Heart left ventricle (tissue), 16 donors: ENCODE measurements around the gene PBX1. TPM values are rescaled to one million over a fixed set of nuclear protein-coding genes. Genes with fewer than 3 reads are reported as not detected.

Experiments used
- ATAC-seq, 4 donors: fragments of 200-7000 bp; cut with Tn5 transposase; one replicate each; pipeline ENCODE4 v1.9.1; 2020 to 2022; ENCODE audit warnings: moderate library complexity in 4 of 4, mild to moderate bottlenecking in 3 of 4, moderate number of reproducible peaks in 1 of 4
- DNase-seq, 5 donors: peaks; one replicate each; pipeline ENCODE4 v3.0.0-alpha.2; 2020
- H3K27ac ChIP-seq, 12 donors: fragments of 200-600 bp; sonication (generic) in 4 of 12; one replicate each; pipeline versions ENCODE4 v1.5.0 to v1.8.0; 2016 to 2022; ENCODE audit warnings: mild to moderate bottlenecking in 2 of 12
- H3K27me3 ChIP-seq, 9 donors: fragments of 200-600 bp; sonication (generic) in 2 of 9; one replicate each; pipeline versions ENCODE4 v1.5.1 to v1.8.0; 2016 to 2022; ENCODE audit warnings: mild to moderate bottlenecking in 3 of 9
- H3K36me3 ChIP-seq, 9 donors: fragments of 200-600 bp; sonication (generic) in 2 of 9; one replicate each; pipeline versions ENCODE4 v1.5.0 to v1.8.0; 2018 to 2022; ENCODE audit warnings: mild to moderate bottlenecking in 2 of 9
- H3K4me1 ChIP-seq, 12 donors: fragments of 200-600 bp; sonication (generic) in 4 of 12; one replicate each; pipeline versions ENCODE4 v1.5.0 to v1.8.0; 2016 to 2022; ENCODE audit warnings: mild to moderate bottlenecking in 3 of 12
- H3K4me3 ChIP-seq, 12 donors: fragments of 200-600 bp; sonication (generic) in 4 of 12; one replicate each; pipeline versions ENCODE4 v1.5.0 to v1.8.0; 2017 to 2022; ENCODE audit warnings: mild to moderate bottlenecking in 9 of 12, moderate library complexity in 4 of 12
- H3K9me3 ChIP-seq, 12 donors: fragments of 200-600 bp; sonication (generic) in 4 of 12; one replicate each; pipeline versions ENCODE4 v1.5.0 to v1.8.0; 2016 to 2022; ENCODE audit warnings: mild to moderate bottlenecking in 1 of 12
- POLR2A ChIP-seq, 2 donors: fragments of 450-650 bp; IDR thresholded peaks; one replicate each; pipeline ENCODE4 v1.6.1; 2017; ENCODE audit warnings: antibody characterized with exemption in 2 of 2, mild to moderate bottlenecking in 2 of 2, moderate library complexity in 2 of 2
- WGBS, 4 donors: extraction: QIAGEN DNeasy Blood & Tissue Kit in 2 of 4; methylation state at CpG; one replicate each; pipeline versions ENCODE4 v1.1.5 to v1.1.7; 2013 to 2018; 5-methylcytosine and 5-hydroxymethylcytosine counted together
- intact Hi-C, 10 donors: fragments of 100-400 bp; cut with DNase I; formaldehyde crosslinking; loops; one replicate each; pipeline versions ENCODE4 v1.11.1 to v1.14.2; 2022
- polyA plus RNA-seq, 2 donors: library from polyadenylated mRNA; stranded (reverse); fragments of 200-250 nt; gene quantifications; one replicate each; pipeline ENCODE4 v1.2.3, GENCODE V29; 2013
- total RNA-seq, 9 donors: library from RNA; depleted of rRNA in 2 of 9; stranded (reverse); fragments of >200 nt in 2 of 9; fragmentation: NEBNext Ultra II Directional in 3 of 9; extraction: Animal tissue kit (Norgen Biotek cat#: 25700) in 3 of 9; gene quantifications; one replicate each; pipeline versions ENCODE4 v1.1.0 to v1.2.4, GENCODE V29; 2016 to 2023
- TF ChIP-seq, protein P1 (sequence below), 12 donors: fragments of 200-600 bp; sonication (generic) in 4 of 12; IDR thresholded peaks; one replicate each; pipeline versions ENCODE4 v1.5.0 to v1.8.0; 2018 to 2022; ENCODE audit warnings: antibody characterized with exemption in 12 of 12, mild to moderate bottlenecking in 5 of 12
- donor health status: ischemic (EF 13 %, LVEDD 7.1; RV severe dilation, severe dysfunction).
- donor health status: healthy with polysubstance abuse.
- donor health status: DM: no; HTN: yes; CAD: no.
- donor health status: DM: no; HTN: no; CAD: no.
- donor health status: ischemic (EF 25% LVEDD 6.9; RV normal size, moderate dysfunction).
- donor health status: ischemic (EF 25% LVEDD 5.7; RV mildly dilated, moderate dysfunction).
- donor health status: healthy.
- donor health status: DM: yes; HTN: yes; CAD: no.
- donor health status: ischemic (EF 35%, LVEDD 5.7; RV mildly dilated, moderate dysfunction).
- donor health status: nonischemic (EF 11% LVEDD 7.7; RV severe dilation, severe dysfunction).
- donor health status: DM: yes; HTN: yes; CAD: no.
- donor health status: PGD.
- donor health status: ischemic (EF 29% LVEDD 5.4; RV normal size, mild dysfunction).
- donor health status: nonischemic (EF 23%, LVEDD 6.1; RV moderate dilation, normal function).

Gene PBX1
- total and polyA plus RNA-seq, 11 donors = 15.2 to 78.2 (median 59.1) TPM

DNA sequence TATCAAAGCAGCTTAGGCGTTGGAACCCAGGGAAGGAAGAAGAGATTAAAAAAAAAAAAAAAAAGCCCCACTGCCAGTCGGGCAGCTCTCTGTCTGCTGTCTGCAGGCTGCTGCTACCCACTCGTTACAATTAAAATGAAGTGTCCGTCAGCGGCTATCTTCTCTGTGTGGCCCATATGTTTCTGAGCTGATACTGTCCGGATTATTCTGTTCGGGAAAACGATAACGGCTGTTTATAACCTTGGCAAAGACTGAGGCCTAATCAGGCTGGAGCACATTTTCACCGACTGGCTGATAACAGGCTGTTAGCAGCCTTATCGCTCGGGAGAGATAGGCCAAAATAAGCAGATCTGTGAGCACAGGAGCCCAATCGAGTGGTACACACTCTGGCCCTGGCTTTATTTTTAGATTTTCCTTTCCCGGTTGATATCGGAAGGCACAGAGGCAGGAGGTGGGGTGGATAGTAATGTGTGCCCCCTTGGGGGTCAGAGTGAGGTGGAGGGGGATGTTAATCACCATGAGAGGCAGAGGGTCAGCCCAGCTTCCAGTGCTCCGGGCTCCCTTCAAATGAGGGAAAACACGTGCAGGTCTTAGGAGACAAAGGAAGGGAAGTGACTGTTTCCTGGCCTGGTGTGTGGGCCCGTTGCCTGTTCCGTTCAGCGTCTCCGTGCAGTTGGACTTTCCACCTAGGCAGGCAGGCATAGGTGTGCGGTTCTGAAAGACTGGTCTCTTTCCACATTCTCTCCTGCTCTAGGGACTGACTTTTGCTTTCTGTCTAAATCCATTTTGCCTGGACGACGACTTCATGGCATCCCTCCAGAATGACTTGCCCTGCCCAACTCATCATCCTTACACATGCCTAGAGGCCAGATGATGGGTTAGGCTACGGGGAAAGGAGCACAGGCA is 153.4 kb downstream of the PBX1 start:
- intact Hi-C loops = loop anchor here in 4 of 10 donors (5.0 to 10.0 kb wide), 4 partner anchors 35 to 155 kb away; partner anchors contain the start of gene PBX1 (in 1 of the 4)

DNA sequence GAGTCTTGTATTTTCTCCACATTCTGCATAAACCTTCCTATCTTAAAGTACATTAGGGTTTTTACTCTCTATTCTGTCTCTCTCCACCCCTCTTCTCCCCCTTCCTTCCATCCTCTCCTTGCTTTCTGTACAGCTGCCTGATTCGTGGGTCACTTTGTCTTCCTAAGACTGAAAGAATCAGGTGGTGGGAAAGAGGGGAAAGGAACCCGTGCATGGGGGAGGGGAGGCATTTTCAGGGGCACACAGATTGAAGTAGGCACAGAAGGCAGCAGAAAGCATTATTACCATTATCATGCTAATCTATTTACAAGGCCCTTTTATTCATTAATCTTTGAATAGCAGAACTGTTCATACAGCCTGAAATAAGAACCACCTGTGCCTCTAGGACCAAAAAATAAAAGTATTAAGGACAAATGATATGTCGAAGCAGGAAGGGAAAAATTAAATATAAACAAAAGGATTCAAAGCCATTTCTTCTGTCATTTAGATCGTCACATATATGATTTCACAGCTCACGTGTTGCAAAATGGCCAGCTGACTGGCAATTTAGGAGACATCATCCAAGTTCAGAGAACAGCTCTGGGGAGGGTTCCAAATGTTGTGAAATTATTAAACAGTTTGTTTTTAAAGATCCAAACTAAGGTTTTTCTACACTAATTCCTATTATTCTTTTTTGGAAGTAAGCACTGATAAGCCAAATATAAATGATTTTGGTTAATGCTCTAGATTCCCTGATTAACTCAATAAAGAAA is 154.6 kb downstream of the PBX1 start:
- intact Hi-C loops = loop anchor here in 4 of 10 donors (5.0 to 10.0 kb wide), 4 partner anchors 34 to 156 kb away; partner anchors contain the start of gene PBX1 (in 1 of the 4)
- no peak for ATAC-seq
- WGBS, 4 donors = 57 to 74% (median 71%) methylated on average over 5 of the region's 5 CpGs
- Histone ChIP-seq H3K27ac (peak overlapping the region in 8 of 12 donors; percentile 16 to 76 (median 68)), H3K4me1 (peaks cover 0 to 75% (median 42%) of the 10 kb centered on the region in 12 donors), H3K36me3 (no peaks in the 10 kb centered on the region), H3K9me3 (no peaks in the 10 kb centered on the region), H3K4me3 (no peak overlapping the region), H3K27me3 (no peaks in the 10 kb centered on the region)
- DNase-seq = no peak
- TF ChIP-seq, protein P1, sequence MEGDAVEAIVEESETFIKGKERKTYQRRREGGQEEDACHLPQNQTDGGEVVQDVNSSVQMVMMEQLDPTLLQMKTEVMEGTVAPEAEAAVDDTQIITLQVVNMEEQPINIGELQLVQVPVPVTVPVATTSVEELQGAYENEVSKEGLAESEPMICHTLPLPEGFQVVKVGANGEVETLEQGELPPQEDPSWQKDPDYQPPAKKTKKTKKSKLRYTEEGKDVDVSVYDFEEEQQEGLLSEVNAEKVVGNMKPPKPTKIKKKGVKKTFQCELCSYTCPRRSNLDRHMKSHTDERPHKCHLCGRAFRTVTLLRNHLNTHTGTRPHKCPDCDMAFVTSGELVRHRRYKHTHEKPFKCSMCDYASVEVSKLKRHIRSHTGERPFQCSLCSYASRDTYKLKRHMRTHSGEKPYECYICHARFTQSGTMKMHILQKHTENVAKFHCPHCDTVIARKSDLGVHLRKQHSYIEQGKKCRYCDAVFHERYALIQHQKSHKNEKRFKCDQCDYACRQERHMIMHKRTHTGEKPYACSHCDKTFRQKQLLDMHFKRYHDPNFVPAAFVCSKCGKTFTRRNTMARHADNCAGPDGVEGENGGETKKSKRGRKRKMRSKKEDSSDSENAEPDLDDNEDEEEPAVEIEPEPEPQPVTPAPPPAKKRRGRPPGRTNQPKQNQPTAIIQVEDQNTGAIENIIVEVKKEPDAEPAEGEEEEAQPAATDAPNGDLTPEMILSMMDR (IDR thresholded peaks at IDR 0.05) = no peak
- no peak for TF ChIP-seq POLR2A (IDR thresholded peaks at IDR 0.05)

More for the DNA sequence above, 153.4 kb downstream of the PBX1 start:
- peaks cover 3 to 83% (median 48%) of the 10 kb centered on the region in 12 donors for H3K4me1 ChIP-seq
- H3K27me3 ChIP-seq = no peaks in the 10 kb centered on the region
- no peaks in the 10 kb centered on the region for H3K36me3 ChIP-seq
- 17 to 20% (median 18%) methylated on average over 23 to 25 of the region's 25 CpGs for WGBS, 4 donors
- H3K4me3 ChIP-seq = no peak overlapping the region
- ATAC-seq = peak; percentile 66 to 94 (median 70)
- H3K9me3 ChIP-seq = no peaks in the 10 kb centered on the region
- DNase-seq = peak in 4 of 5 donors; percentile 27 to 47 (median 41)
- peak overlapping the region; percentile 45 to 82 (median 70) for H3K27ac ChIP-seq
- TF ChIP-seq, protein P1 (IDR thresholded peaks at IDR 0.05) = no peak
- no peak for TF ChIP-seq POLR2A (IDR thresholded peaks at IDR 0.05)

DNA sequence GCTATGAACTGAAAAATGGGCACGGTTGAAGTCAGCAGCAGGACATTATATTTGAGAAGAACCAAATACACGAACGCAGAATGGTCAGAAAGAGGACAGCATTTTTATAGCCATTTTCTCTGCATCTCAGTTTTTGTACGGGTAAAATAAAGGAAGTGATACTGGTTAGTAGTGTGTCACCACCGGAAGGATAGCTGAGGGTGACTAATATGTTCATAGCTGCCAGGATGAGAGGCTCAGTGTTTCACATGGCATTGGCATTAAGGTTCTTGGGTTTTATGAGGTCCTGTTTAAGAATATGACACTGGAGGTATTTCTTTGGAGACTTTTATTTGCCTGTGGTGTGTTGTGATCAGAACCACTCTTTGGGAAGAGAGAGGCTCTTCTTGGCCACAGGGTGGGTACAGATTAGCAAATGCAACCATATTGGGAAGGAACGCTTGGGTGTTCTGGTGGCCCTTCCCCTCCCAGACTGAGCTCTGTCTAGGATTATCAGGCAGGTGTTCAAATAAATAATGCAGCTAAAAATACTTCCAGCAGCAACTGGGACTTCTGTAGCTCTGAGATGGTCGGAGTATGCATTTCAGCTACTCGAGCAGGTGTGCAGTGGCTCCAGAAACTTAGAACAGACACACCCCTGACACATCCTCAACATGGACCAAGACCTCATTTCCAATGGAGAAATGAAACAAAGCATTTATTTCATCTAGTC is 158.2 kb downstream of the PBX1 start:
- Histone ChIP-seq H3K27me3 (no peaks in the 10 kb centered on the region), H3K36me3 (no peaks in the 10 kb centered on the region), H3K4me3 (no peak overlapping the region), H3K27ac (peak overlapping the region in 2 of 12 donors; percentile 3 to 30), H3K4me1 (peaks cover 0 to 79% (median 41%) of the 10 kb centered on the region in 12 donors), H3K9me3 (no peaks in the 10 kb centered on the region)
- WGBS, 4 donors = 79 to 88% (median 85%) methylated on average over 8 of the region's 8 CpGs
- TF ChIP-seq, protein P1 (IDR thresholded peaks at IDR 0.05) = no peak
- no peak for ATAC-seq
- intact Hi-C loops = loop anchor here in 3 of 10 donors (5.0 to 10.0 kb wide), 3 partner anchors 55 to 152 kb away; no protein-coding TSS in a partner anchor
- DNase-seq = no peak
